ENCODE measurements around the gene OSBPL6.

DNA sequence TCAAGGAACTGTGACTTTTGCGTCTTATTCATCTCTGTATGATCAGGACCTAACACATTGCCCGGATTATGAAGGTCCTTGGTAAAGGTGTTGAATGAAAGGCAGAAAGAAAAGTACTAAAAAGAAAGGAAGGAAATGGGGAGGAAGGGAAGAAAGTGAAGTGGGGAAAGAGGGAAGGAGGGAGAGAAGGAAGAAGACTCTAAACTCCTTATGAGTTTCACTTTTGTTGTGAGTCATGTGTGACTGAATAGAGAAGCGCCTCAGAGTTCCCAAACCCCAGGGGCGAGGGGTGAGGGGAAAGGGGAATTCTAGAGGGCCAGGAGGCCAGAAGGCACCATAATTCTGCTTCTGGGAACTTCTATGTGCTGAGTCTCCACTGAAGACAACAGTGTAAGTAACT is 30.9 kb upstream of the OSBPL6 start:
- TF ChIP-seq ZNF444 (CRISPR knock-in tag; IDR thresholded peaks at IDR 0.05) (no peak), EP300 (IDR thresholded peaks at IDR 0.05; ENCODE audit: low read length) (no peak), ZNF174 (CRISPR knock-in tag; IDR thresholded peaks at IDR 0.05) (no peak), DPF2 (IDR thresholded peaks at IDR 0.05) (no peak), BRCA1 (IDR thresholded peaks at IDR 0.05) (no peak), BRCA1 (CRISPR knock-in tag; IDR thresholded peaks at IDR 0.05) (no peak), ZC3H4 (CRISPR knock-in tag; IDR thresholded peaks at IDR 0.05; ENCODE audit: borderline replicate concordance) (no peak), TBL1XR1 (IDR thresholded peaks at IDR 0.05; ENCODE audit: low read length in 2 of 2) (no peak)
